ENCODE data around the gene TAS2R30. TPM values are rescaled to one million over a fixed set of nuclear protein-coding genes. Genes with fewer than 3 reads are reported as not detected.

The TAS2R30 gene
- total RNA-seq, 1 experiment from 2014 or later, result 0.74 TPM

DNA sequence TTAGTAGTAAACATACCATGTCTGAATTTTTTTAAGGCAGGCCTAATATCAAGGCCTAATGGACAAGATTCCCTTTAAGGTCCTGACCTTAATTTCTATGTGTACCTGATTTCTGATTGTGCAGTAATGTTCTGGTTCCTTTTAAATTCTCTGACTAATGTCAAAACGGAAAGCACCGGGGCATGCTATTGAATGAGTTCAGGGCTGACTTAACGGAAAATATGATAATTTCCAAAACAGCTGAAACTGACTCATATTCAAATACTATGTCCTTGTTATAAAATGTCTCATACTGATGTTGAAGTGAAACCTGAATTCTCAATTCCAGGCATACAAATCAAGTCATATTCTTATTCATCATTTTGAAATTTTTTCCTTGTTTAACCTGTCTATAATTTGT lies 49.0 kb downstream of the TAS2R30 start:
- no peaks in the 10 kb centered on the region for H3K27me3 ChIP-seq (ENCODE audit: control insufficient read depth, insufficient read depth, low read length)
- TF ChIP-seq TCF7L2 (IDR thresholded peaks at IDR 0.05; ENCODE audit: low read depth, low read length), result no peak
- no peak for TF ChIP-seq POLR2AphosphoS5 (IDR thresholded peaks at IDR 0.05; ENCODE audit: low read depth, low read length)
- TF ChIP-seq SIN3A (IDR thresholded peaks at IDR 0.05; ENCODE audit: borderline replicate concordance, insufficient read depth, low read depth, low read length), result no peak
- TF ChIP-seq, protein P1, sequence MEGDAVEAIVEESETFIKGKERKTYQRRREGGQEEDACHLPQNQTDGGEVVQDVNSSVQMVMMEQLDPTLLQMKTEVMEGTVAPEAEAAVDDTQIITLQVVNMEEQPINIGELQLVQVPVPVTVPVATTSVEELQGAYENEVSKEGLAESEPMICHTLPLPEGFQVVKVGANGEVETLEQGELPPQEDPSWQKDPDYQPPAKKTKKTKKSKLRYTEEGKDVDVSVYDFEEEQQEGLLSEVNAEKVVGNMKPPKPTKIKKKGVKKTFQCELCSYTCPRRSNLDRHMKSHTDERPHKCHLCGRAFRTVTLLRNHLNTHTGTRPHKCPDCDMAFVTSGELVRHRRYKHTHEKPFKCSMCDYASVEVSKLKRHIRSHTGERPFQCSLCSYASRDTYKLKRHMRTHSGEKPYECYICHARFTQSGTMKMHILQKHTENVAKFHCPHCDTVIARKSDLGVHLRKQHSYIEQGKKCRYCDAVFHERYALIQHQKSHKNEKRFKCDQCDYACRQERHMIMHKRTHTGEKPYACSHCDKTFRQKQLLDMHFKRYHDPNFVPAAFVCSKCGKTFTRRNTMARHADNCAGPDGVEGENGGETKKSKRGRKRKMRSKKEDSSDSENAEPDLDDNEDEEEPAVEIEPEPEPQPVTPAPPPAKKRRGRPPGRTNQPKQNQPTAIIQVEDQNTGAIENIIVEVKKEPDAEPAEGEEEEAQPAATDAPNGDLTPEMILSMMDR (IDR thresholded peaks at IDR 0.05), result no peak
- TF ChIP-seq, protein P2, sequence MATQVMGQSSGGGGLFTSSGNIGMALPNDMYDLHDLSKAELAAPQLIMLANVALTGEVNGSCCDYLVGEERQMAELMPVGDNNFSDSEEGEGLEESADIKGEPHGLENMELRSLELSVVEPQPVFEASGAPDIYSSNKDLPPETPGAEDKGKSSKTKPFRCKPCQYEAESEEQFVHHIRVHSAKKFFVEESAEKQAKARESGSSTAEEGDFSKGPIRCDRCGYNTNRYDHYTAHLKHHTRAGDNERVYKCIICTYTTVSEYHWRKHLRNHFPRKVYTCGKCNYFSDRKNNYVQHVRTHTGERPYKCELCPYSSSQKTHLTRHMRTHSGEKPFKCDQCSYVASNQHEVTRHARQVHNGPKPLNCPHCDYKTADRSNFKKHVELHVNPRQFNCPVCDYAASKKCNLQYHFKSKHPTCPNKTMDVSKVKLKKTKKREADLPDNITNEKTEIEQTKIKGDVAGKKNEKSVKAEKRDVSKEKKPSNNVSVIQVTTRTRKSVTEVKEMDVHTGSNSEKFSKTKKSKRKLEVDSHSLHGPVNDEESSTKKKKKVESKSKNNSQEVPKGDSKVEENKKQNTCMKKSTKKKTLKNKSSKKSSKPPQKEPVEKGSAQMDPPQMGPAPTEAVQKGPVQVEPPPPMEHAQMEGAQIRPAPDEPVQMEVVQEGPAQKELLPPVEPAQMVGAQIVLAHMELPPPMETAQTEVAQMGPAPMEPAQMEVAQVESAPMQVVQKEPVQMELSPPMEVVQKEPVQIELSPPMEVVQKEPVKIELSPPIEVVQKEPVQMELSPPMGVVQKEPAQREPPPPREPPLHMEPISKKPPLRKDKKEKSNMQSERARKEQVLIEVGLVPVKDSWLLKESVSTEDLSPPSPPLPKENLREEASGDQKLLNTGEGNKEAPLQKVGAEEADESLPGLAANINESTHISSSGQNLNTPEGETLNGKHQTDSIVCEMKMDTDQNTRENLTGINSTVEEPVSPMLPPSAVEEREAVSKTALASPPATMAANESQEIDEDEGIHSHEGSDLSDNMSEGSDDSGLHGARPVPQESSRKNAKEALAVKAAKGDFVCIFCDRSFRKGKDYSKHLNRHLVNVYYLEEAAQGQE (IDR thresholded peaks at IDR 0.05; ENCODE audit: insufficient read depth in 1 of 2, low read depth in 2 of 2, low read length in 1 of 2), result no peak
- H3K4me1 ChIP-seq (ENCODE audit: control insufficient read depth, insufficient read depth, low read length), result no peaks in the 10 kb centered on the region
- ChIA-PET POLR2A (interaction anchor here (0.6 kb wide), 1 partner anchor 84 kb away, joined by 3 read pairs; no protein-coding TSS in a partner anchor), CTCF (no interaction called here)
- peaks cover 9% of the 10 kb centered on the region; the same call in 1 of the 2 replicates for H3K9me3 ChIP-seq (ENCODE audit: control insufficient read depth, insufficient read depth, low read depth, low read length)
- DNase-seq (ENCODE audit: low read depth, low spot score) (no peak), ATAC-seq (no peak)
- in situ Hi-C loops (cut with HindIII; ENCODE audit: low pct_unique_long_range_greater_than_20kb, low sequenced_read_pairs) (no loop called here), intact Hi-C loops (cut with micrococcal nuclease; ENCODE audit: unreplicated experiment) (no loop called here)
- no peaks in the 10 kb centered on the region for H3K36me3 ChIP-seq (ENCODE audit: control insufficient read depth, insufficient read depth, low read length)
- no peak overlapping the region for H3K4me3 ChIP-seq (ENCODE audit: low read depth in 2 of 2, low read length in 2 of 2)
- H3K27ac ChIP-seq (ENCODE audit: low read length), result no peak overlapping the region
- no TSS peak for BruUV-seq (replicated peaks)

Other genes starting within 250 kb of the TAS2R30 start
- gene TAS2R13, start 225.1 kb downstream of the TAS2R30 start, total RNA-seq (2021; ENCODE audit: unreplicated experiment), result 0.39 TPM
- not detected for gene PRH2, start 205.4 kb downstream of the TAS2R30 start, total RNA-seq (2021; ENCODE audit: unreplicated experiment)
- 1.4 TPM for gene TAS2R14, start 195.4 kb downstream of the TAS2R30 start, total RNA-seq (2021; ENCODE audit: unreplicated experiment)
- 0.18 TPM for gene TAS2R50, start 147.7 kb downstream of the TAS2R30 start, total RNA-seq (2021; ENCODE audit: unreplicated experiment)
- gene TAS2R20, start 136.3 kb downstream of the TAS2R30 start, total RNA-seq (2021; ENCODE audit: unreplicated experiment), result 0.95 TPM
- 1.1 TPM for gene TAS2R19, start 112.0 kb downstream of the TAS2R30 start, total RNA-seq (2021; ENCODE audit: unreplicated experiment)
- 1.3 TPM for gene TAS2R31, start 103.2 kb downstream of the TAS2R30 start, total RNA-seq (2021; ENCODE audit: unreplicated experiment)
- gene TAS2R46, start 72.3 kb downstream of the TAS2R30 start, total RNA-seq (2021; ENCODE audit: unreplicated experiment), result 0.46 TPM
- 0.36 TPM for gene TAS2R43, start 42.3 kb downstream of the TAS2R30 start, total RNA-seq (2021; ENCODE audit: unreplicated experiment)
- gene SMIM10L1, start 36.5 kb upstream of the TAS2R30 start, total RNA-seq (2021; ENCODE audit: unreplicated experiment), result 6.0 TPM
- gene TAS2R42, start 52.3 kb upstream of the TAS2R30 start, total RNA-seq (2021; ENCODE audit: unreplicated experiment), result not detected
- not detected for gene PRB3, start 135.1 kb upstream of the TAS2R30 start, total RNA-seq (2021; ENCODE audit: unreplicated experiment)
- not detected for gene PRB4, start 175.8 kb upstream of the TAS2R30 start, total RNA-seq (2021; ENCODE audit: unreplicated experiment)

All from Panc1 (cell line).